HG02981 (cell line): Measurements from ENCODE around the gene COL25A1.
"Not testable (repeated sequence)": the region's sequence is repeated elsewhere in the genome, so short reads cannot be mapped to it uniquely, and the experiment has no call there.

Experiments used
- ATAC-seq: cut with Tn5 transposase; IDR thresholded peaks from one replicate; pipeline ENCODE4 v1.9.1; 2021; ENCODE audit warnings: mild to moderate bottlenecking, moderate library complexity; ENCODE audit not compliant: unreplicated experiment

COL25A1 gene

DNA sequence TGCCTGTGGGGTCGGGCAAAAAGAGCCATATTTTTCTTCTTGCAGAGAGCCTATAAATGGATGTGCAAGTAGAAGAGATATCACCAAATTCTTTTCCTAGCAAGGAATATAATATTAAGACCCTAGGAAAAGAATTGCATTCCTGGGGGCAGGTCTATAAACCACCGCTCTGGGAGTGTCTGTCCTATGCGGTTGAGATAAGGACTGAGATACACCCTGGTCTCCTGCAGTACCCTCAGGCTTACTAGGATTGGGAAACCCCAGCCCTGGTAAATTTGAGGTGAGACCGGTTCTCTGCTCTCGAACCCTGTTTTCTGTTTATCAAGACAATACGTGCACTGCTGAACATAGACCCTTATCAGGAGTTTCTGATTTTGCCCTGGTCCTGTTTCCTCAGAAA is 280.8 kb downstream of the COL25A1 start:
- not testable (repeated sequence) for ATAC-seq

DNA sequence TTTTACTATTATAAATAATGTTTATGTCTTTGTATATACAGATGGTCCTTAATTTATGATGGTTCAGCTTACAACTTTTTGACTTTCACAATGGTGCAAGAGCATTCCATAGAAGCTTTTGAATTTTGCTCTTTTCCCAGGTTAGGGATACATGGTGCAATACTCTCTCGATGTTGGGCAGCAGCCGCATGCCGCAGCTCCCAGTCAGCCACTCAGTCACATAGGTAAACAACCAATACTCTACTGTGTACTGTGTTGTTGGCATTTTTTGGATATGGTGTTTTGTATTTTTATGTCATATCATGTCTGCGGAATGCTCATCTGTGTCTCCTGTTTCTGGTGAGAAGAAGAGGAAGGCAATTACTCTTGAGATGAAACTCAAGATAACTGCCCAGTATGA is 281.6 kb downstream of the COL25A1 start:
- ATAC-seq: no peak

DNA sequence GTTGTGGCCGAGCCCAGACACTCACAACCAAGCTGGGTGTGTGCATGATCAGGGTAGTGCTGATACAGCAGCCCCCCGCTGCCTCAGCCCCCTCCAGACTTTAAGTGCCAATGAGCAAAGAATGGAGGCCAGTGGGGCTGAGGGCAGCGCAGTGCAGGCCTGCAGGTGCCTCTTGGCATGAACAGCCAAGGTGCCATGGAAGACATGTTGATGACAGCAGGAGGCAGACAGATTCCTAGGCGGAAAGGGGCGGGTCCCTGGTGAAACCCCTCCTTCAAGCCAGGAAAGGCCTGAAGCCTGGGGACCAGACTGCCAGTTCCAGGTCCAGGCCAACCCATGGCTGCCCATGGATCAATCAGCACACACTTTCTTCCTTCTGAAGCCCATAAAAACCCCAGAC is 286.3 kb downstream of the COL25A1 start:
- ATAC-seq: no peak

DNA sequence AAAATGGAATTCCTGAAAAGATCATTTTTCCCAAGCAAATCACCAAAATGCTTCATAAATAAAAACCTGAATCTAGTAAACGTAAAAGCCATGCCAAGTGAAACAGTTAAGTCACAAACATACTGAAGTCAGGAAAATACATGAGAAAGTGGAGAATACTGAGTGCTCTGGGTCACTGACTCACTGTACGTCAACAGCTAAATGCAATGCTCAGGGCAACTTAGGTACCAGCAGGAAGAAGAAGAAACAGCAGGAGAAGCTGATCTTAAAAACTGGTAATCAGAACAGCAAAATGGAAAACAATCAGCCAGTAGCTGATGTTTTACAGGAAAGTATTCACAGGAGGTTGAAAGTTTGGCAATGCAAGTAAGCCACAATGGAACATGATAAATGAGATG is 287.0 kb downstream of the COL25A1 start:
- ATAC-seq: no peak

DNA sequence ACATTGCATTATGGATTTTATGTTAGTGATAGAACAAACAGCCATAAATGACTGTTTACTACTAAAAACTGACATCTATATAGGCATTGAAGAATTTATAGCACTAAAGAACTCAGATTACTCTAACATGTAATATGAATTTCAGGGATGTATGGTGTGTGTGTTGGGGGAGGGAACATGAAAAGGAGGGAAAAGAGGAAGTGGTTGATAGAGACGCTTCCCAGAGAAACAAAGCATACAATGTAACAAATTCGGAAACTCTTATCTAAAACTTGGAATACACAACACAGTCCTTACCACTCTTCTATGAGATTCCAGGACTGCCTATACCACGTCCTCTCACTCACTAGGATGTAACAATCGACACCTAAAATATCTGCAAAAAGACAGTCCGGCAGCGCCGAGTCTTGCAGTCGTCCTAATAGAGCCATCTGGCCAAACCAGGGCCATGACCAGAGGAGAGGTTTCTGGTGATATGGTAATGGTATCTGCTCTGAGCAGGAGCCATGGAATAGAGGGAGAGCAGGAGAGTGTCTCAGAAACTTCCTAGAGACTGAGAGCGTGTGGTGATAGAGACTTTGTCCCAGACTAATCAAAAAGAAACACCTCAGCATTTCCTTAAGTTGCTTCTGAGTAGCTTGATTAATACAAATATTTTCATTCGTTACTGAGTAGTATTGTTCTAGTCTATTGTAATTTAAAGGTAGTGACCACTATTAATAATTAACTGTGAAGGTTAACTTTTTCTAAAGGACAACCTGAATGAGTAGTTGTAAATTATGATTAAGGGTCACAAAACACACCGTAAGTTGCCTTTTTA is 287.7 kb downstream of the COL25A1 start:
- no peak for ATAC-seq

DNA sequence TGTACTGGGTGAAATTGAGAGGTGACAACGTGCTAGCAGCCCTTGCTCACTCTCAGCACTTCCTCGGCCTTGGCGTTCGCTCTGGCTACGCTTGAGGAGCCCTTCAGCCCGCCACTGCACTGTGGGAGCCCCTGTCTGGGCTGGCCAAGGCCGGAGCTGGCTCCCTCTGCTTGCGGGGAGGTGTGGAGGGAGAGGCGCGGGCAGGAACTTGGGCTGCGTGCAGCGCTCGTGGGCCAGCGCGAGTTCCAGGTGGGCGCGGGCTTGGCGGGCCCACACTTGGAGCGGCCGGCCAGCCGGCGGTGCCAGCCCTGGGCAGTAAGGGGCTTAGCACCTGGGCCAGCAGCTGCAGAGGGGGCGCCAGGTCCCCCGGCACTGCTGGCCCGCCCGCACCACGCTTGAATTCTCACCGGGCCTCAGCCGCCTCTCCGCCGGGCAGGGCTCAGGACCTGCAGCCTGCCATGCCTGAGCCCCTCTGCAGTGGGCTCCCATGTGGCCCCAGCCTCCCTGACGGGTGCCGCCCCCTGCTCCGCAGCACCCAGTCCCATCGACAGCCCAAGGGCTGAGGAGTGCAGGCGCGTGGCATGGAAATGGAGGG is 290.1 kb downstream of the COL25A1 start:
- no peak for ATAC-seq

DNA sequence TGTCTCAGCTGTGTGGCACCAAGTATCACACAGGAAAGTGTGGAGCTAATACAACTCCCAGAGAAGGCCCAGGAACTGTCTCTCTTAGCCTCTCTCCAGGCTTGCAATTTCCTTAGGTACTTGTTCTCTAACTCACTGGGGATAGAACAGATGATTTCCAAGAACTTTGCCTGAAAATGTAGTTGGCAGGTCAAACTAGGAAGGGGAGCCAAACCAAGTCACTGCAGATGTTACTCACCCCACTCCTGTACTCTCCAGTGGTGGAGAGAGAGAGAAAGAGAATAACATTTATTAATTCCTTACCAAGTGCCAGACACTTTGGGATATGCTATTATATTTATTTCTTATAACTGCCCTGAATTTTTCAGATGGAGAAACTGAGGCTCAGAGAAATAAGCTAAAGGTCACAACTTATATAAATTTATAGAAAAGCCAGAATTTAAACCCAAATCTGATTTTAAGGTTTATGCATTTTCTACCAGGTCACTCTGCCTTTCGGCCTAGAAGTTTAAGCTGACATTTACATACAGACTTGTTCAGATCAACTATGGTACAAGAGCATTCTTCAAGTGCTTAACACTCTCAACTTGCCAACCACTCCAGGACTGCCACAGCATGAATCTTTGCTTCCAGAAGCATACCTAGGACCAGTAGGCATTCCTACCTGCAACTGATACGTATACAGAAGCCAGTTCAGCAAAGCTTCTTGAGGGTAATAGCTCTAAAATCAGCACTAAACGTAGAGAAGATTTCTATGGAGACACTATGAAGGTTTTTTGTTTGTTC is 291.0 kb downstream of the COL25A1 start:
- no peak for ATAC-seq

DNA sequence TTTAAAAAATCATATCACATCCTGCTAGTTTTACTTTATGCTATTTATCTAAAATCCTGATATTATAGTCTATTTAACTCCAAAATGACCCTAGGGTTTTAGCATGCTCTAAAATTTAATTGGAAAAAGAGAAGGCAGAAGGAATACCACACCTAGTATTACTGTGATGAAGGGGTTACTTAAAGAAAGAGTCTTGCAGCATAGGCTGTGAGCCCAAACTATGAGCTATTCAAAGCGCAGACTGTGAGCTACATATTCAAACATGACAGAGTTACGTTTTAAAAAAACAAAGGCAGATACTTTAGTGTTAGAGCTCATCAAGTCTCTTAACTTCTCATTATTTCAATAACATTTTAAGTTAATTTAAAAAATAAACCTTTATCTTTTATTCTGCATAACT is 291.9 kb downstream of the COL25A1 start:
- no peak for ATAC-seq

DNA sequence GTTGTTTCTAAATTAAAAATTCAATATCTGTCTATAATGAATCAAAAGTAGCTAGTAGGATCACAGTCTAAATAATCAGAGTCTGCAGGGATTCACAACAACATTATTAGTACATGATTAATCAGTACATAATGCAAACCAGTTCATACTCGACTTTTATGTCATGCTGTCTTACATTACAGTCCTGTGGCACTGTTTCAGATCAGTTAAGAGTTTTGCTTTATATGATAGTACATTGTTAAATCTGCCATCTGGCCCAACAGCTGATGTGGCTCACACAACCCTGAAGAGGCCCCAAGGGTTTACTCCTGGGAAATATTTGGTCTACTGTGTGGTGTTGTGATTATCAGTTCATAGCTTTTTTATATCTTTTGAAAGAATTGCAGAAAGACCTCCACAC is 292.5 kb downstream of the COL25A1 start:
- ATAC-seq: no peak

DNA sequence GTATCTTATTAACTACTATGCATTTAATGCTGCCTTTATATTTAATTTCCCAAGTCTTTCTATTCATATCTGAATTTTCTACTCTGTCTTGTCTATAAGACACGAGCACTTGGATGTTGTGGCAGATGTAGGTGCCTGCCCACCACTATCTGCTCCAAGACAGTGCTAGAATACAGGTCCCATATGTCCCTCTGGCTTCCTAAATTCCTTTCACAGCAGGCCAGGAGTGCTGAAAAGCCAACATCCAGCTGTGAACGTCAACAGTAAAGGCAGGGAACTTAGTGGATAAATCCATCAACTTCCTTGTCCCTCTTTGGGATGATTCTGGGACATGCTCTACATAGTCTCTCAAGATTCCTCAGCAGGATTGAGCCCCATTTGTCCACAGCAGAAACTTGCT is 294.5 kb downstream of the COL25A1 start:
- no peak for ATAC-seq

DNA sequence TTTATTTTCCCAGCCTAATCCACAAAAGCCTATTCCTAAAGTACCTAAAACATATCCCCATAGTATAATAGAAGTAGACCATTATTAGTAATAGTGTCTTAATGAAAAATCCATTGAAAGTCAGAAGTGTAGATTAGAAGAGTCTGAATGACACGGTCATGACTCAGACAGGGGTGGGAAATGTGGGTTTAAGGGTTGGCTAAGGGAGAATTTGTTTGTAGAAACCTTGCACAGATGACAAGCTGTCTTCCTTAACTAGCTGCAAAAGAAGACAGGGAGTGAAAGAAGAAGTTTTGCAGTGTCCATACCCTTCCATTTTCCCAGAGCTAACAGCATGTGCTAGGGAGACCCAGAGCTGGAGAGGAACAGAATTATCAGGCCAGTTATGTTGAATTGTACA is 296.9 kb downstream of the COL25A1 start:
- no peak for ATAC-seq

DNA sequence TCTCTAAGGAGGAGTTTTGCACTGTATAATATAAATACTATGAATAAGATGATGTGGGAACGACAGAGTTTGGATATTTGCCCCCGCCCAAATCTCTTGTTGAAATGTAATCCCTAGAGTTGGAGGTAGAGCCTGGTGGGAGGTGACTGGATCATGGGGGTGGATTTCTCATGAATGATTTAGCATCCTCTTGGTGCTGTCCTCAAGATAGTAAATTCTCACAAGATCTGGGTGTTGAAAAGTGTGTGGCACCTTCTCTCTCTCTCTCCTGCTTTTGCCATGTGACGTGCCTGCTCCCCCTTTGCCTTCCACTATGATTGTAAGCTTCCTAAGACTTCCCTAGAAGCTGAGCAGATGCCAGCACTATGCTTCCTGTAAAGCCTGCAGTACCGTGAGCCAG is 298.0 kb downstream of the COL25A1 start:
- no peak for ATAC-seq

DNA sequence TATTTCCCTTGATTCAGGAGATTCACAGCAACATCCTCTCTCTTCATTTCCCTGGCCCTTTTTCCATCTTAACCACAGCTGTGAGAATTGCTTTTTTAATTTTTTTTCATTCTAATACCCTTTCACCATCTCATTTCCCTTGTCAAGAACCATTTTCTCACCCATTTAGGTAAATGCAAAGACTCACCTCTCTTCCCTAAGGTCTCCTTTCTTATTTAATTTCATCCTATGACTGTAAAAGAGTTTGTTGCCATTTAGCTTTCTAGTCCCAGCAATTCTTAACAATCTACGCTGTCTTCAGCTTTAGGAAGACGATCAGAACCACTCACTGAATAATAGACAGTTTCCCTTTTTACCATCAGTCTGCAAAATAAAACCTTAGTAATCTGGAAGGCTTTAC is 298.5 kb downstream of the COL25A1 start:
- ATAC-seq: no peak

DNA sequence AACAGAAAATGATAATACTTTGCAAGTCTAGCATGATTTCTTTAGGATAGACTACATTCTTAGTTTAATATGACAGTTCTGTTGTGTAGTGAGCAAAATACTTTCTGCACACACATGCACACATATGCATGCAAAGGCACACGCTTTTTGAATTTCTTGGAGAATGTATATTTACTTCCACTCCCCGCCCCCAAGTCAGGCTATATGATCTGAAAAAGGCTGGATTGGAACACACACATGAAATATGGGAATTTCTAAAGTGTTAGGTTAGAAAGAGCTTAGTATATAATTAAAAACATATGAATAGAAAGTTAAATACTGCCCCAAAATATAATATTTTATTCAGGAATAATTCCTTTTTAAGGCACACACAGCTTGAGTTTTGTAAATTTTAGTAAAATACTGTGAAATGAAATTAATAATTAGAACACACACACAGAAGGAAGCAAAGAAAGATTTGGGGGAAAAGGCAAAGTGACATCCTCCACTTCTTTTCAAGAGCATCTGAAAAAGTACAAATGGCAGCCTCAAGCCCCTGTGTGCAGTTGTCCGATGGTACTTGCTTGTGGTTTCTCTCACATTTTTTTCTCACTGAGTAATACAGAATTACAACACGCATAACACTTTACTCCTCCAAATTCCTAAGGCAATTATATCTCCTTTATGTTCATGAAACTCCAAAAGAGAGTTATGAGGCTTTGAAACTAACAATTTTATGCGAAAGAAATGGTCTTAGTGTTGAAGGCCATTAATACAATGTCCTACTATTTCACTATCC is 310.7 kb downstream of the COL25A1 start:
- ATAC-seq: no peak

DNA sequence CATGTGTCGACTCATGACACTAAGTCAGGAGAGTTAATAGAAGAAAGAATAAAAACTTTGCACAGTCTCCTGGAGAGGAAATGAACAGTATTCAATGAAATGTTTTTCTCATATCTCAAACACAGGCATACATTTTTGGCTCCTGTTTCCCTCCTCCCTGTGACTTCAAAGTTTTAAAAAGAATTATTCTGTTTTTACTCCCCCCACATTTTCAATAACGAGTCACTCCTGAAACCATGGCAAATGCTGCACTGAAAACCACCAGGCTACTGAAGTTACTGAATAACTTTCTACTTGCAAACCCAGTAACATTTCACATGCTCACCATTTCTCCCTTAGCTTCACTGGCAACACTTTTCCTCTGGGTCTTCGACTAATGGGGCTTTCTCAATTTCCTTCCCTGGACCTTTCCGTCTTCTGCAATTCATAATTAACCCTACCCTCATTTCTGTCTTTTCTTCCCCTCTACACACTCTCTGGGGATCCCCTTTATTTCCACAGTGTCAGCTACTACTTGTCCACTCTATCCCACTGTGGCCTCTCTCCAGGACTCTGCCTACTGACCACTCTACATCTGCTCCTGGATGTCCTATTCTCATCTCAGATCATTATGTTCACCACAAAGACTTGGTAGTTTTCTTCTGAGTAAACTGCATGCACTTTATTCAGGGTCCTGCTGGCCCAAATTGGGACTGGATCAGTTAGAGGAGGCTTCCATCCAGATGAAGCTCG is 313.8 kb downstream of the COL25A1 start:
- peak; percentile 85 for ATAC-seq

DNA sequence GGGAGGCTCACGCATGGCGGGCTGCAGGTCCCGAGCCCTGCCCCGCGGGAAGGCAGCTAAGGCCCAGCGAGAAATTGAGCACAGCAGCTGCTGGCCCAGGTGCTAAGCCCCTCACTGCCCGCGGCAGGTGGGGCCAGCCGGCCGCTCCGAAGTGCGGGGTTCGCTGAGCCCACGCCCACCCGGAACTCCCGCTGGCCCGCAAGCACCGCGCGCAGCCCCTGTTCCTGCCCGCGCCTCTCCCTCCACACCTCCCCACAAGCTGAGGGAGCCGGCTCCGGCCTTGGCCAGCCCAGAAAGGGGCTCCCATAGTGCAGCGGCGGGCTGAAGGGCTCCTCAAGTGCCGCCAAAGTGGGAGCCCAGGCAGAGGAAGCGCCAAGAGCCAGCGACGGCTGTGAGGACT is 318.0 kb downstream of the COL25A1 start:
- ATAC-seq: not testable (repeated sequence)

DNA sequence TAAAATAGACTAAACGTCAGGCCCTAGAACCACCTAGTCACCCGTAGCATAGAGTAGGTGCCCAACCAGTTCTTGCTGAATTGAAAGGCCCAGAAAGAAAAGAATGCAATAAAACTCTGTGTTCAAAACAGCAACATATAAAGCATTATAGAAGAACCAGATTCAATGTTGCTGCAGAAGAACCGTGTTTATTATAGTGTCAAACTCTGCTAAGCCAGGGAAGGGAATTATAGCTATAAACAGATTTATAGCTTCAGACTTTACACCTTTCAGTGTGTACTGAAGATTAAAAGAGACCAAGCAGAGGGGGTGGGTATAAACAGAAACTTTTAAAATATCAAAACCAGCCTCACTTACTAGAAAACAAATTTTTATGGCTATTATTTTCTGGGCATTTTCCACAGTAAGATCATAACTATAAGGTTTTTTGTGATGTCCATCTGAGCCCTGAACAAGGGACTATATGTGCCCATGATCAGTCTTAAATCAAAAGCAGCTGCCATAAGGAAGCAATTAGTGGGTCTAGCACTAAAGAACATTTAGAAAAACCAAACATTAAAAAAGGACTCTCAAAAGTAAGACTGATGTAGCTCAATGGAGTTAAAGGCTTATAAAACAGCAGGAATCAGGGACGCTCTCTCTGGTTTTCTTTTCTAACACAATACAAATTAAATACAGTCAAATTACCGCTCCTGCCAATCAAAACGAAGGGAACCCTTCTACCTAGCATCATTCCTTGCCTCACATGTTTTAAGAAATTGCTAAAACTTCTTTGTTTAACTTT is 319.9 kb downstream of the COL25A1 start:
- ATAC-seq: no peak

DNA sequence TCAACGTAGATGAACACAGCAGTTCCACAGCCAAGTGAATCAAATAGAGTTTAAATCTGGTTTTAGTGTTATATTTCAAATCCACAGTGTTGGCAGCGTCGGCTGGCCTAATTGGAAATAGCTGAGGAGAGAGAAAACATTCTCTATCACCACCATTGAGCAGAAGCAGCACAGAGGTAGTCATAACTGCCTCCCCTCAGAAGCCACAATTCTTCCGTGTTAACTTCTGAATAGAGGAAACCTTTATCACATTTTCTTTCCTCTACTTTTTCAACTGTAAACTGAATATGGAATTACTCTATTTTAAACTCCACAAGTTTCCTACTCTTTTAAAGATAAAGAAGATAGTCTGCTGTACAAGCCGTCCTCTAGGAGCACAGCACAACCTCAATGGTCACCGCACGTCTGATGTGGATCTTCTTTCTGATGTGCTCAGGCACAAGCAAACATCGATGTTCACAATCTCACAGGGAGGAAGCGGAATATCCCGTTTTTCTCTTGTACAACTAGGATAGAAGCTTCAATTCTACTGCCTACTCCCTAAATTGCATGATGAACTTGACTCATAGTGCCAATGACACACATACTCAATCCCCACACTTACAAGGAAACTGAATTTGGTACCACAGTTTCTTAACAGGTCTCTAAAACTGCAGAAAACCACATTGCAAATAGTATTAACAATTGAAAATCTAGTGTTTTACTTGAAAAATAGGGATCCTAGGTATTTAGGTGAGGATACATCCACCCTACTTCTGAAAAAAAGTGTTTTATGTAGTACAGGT is 321.8 kb downstream of the COL25A1 start:
- ATAC-seq: no peak

DNA sequence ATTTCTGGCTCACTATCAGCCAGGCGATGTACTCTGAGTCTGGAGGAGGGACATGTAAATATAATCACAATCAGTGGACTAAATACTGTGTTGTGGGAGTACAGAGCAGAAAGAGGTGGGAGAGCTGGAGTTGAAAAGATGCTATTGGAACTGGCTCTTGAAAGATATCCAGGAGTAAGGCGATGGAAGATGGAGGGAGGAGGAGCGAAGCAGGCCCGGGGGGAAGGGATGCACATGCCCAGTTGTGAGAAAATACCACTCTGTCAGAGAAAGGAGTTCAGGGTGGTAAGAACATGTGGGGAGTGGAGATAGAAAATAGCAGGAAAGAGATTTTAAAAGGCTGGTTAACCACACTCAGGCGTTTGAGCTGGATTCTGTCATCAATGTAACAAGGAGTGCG is 322.7 kb downstream of the COL25A1 start:
- ATAC-seq: no peak
